ENCODE data around the gene HTT. TPM values are rescaled to one million over a fixed set of nuclear protein-coding genes. Genes with fewer than 3 reads are reported as not detected.

Gene HTT
- total and polyA plus RNA-seq, 2 of the 8 experiments (the other 6 are each of a cell fraction or from before 2014, with no cell fraction given), result 24.0 to 71.0 TPM

DNA sequence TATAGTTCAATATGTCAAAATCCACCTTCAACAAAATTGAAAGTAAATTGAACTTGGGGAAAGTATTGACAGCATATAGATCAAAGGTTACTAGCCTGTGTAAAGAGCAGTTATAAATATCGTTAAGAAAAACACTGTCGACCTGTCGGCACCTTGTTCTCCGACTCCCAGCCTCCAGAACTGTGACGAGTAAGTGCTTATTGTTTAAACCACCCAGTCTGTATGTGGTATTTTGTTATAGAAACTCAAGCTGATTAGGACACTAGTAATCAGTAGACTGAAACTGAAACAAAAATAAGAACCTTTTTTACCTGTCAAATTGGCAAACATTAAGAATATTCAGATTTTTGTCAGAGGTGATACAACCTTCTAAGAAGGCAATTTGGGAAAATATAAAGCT is 17.0 kb downstream of the HTT start:
- no peak overlapping the region for H3K23ac ChIP-seq (ENCODE audit: insufficient read length)
- H3K9ac ChIP-seq (replicated peaks in 1 of 4; ENCODE audit: extremely low read depth in 1 of 4, low read depth in 3 of 4, low read length in 3 of 4), result no peak overlapping the region
- H3K9me3 ChIP-seq (ENCODE audit: insufficient read depth in 2 of 2, low read depth in 1 of 2, low read length in 1 of 2), result peaks cover 2 to 13% of the 10 kb centered on the region in 2 experiments; a peak in 1 of 4 replicates
- no peak overlapping the region for H4K8ac ChIP-seq (ENCODE audit: extremely low read depth, insufficient read depth, low read length)
- FAIRE-seq (no peak), DNase-seq (ENCODE audit: low read depth in 1 of 2, low spot score in 2 of 2) (no peak)
- H2AFZ ChIP-seq (ENCODE audit: low read length), result no peak overlapping the region
- H2BK20ac ChIP-seq (ENCODE audit: low read length), result no peak overlapping the region
- no peak overlapping the region for H4K5ac ChIP-seq (ENCODE audit: insufficient read length, low read depth, low read length)
- 76% methylated on average over 5 of the region's 5 CpGs; no CpG with 5 or more reads in 1 of the 2 experiments for WGBS, 2 experiments (ENCODE audit: extremely low coverage in 1 of 2, insufficient coverage in 1 of 2, insufficient read length in 1 of 2, insufficient replicate concordance in 2 of 2, low coverage in 1 of 2, low lambda C conversion rate in 2 of 2, missing lambda C conversion rate in 1 of 2)
- H3K4me1 ChIP-seq (replicated peaks in 1 of 4; ENCODE audit: control insufficient read depth in 3 of 4, insufficient read depth in 4 of 4, low read length in 3 of 4), result no peaks in the 10 kb centered on the region
- no peak overlapping the region for H3K4ac ChIP-seq (replicated peaks; ENCODE audit: insufficient read length, low read depth, low read length)
- H3K27ac ChIP-seq (ENCODE audit: low read depth, low read length), result no peak overlapping the region
- no peak overlapping the region for H2AK5ac ChIP-seq (ENCODE audit: low read depth, low read length)
- ChIA-PET POLR2A (ENCODE audit: partially characterized antibody) (no interaction called here), CTCF (ENCODE audit: partially characterized antibody) (interaction anchor here (0.6 kb wide), 1 partner anchor 13 kb away, joined by 3 read pairs; no protein-coding TSS in a partner anchor)
- no peaks in the 10 kb centered on the region for H3K23me2 ChIP-seq (ENCODE audit: low read depth, low read length)
- no peak overlapping the region for H4K91ac ChIP-seq (replicated peaks; ENCODE audit: insufficient read length, low read length)
- no peaks in the 10 kb centered on the region for H3K79me1 ChIP-seq (ENCODE audit: low read depth, low read length)
- no peak overlapping the region for H2BK12ac ChIP-seq (ENCODE audit: low read depth, low read length)
- H2BK5ac ChIP-seq (ENCODE audit: low read depth, low read length), result no peak overlapping the region
- H3K27me3 ChIP-seq (replicated peaks in 1 of 4; ENCODE audit: control insufficient read depth in 3 of 4, extremely low read depth in 1 of 4, insufficient read depth in 3 of 4, low read length in 3 of 4), result no peaks in the 10 kb centered on the region
- H3K4me3 ChIP-seq (ENCODE audit: extremely low read depth in 1 of 4, insufficient read depth in 2 of 4, low read depth in 3 of 4, low read length in 4 of 4), result no peak overlapping the region
- H2BK15ac ChIP-seq (ENCODE audit: low read length), result no peak overlapping the region
- peaks cover 0 to 12% of the 10 kb centered on the region in 2 experiments; a peak in 2 of 4 replicates for H3K79me2 ChIP-seq (ENCODE audit: control insufficient read depth in 1 of 2, insufficient read depth in 2 of 2, low read length in 2 of 2)
- no peak overlapping the region for H3K18ac ChIP-seq (ENCODE audit: extremely low read depth, low read length)
- no peak overlapping the region for H3K56ac ChIP-seq (replicated peaks; ENCODE audit: insufficient read length, low read depth, low read length)
- no peak overlapping the region for H3K4me2 ChIP-seq (ENCODE audit: insufficient read depth in 1 of 2, low read depth in 2 of 2, low read length in 2 of 2)
- no peaks in the 10 kb centered on the region for H4K20me1 ChIP-seq (replicated peaks in 1 of 2; ENCODE audit: control insufficient read depth in 1 of 2, insufficient read depth in 2 of 2, low read length in 2 of 2)
- no peak overlapping the region for H3K14ac ChIP-seq (ENCODE audit: insufficient read length)
- H3K36me3 ChIP-seq (ENCODE audit: control insufficient read depth in 2 of 4, insufficient read depth in 4 of 4, low read length in 3 of 4), result peaks cover 0 to 36% (median 16%) of the 10 kb centered on the region in 4 experiments; a peak in 5 of 8 replicates
- H2BK120ac ChIP-seq (replicated peaks; ENCODE audit: low read depth, low read length), result no peak overlapping the region
- TF ChIP-seq BCL11A (IDR thresholded peaks at IDR 0.05; ENCODE audit: low read depth in 2 of 2, low read length in 2 of 2) (no peak), KDM5A (IDR thresholded peaks at IDR 0.05; ENCODE audit: low read length) (no peak), POLR2A (IDR thresholded peaks at IDR 0.05; ENCODE audit: control extremely low read depth in 1 of 2, low read depth in 2 of 2, low read length in 2 of 2) (no peak), TAF7 (optimal IDR thresholded peaks at IDR 0.05; ENCODE audit: borderline replicate concordance, low read depth, low read length) (no peak), SIX5 (IDR thresholded peaks at IDR 0.05; ENCODE audit: low read depth, low read length) (no peak), SP1 (IDR thresholded peaks at IDR 0.05; ENCODE audit: low read depth, low read length) (no peak), TBP (IDR thresholded peaks at IDR 0.05; ENCODE audit: low read depth, low read length) (no peak), JUN (IDR thresholded peaks at IDR 0.05; ENCODE audit: low read depth, low read length) (no peak), CHD1 (IDR thresholded peaks at IDR 0.05; ENCODE audit: low read depth, low read length) (no peak), CHD2 (IDR thresholded peaks at IDR 0.05; ENCODE audit: low read length) (no peak), EGR1 (IDR thresholded peaks at IDR 0.05; ENCODE audit: borderline replicate concordance, low read depth, low read length) (no peak), TAF1 (IDR thresholded peaks at IDR 0.05; ENCODE audit: low read depth, low read length) (no peak), SIRT6 (IDR thresholded peaks at IDR 0.05; ENCODE audit: low read length) (no peak), KDM1A (IDR thresholded peaks at IDR 0.05; ENCODE audit: borderline replicate concordance, low read length) (no peak), KDM4A (IDR thresholded peaks at IDR 0.05; ENCODE audit: low read depth, low read length, severe bottlenecking) (no peak)
- TF ChIP-seq, protein P1, sequence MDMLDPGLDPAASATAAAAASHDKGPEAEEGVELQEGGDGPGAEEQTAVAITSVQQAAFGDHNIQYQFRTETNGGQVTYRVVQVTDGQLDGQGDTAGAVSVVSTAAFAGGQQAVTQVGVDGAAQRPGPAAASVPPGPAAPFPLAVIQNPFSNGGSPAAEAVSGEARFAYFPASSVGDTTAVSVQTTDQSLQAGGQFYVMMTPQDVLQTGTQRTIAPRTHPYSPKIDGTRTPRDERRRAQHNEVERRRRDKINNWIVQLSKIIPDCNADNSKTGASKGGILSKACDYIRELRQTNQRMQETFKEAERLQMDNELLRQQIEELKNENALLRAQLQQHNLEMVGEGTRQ (IDR thresholded peaks at IDR 0.05; ENCODE audit: low read length), result no peak
